NB4 (cell line): Measurements from ENCODE around the gene HSF2.

Experiments used
- DNase-seq: peaks from one replicate; pipeline ENCODE4 v3.0.0; 2010; ENCODE audit warnings: low read depth
- H3K4me3 ChIP-seq: one replicate; pipeline ENCODE4 v1.5.1; 2011; ENCODE audit warnings: mild to moderate bottlenecking, low read depth, low read length, moderate library complexity
- MYC ChIP-seq: IDR thresholded peaks from 2 replicates; pipeline ENCODE4 v1.6.1; 2011; ENCODE audit warnings: low read depth, low read length
- POLR2A ChIP-seq: IDR thresholded peaks from 2 replicates; pipeline ENCODE4 v1.6.1; 2011; ENCODE audit warnings: mild to moderate bottlenecking; ENCODE audit not compliant: insufficient read length; ENCODE audit errors: extremely low read depth
- TF ChIP-seq, protein P1 (sequence below): IDR thresholded peaks from one replicate; pipeline ENCODE4 v1.5.1; 2012; ENCODE audit warnings: low read depth, low read length
- TF ChIP-seq, protein P2 (sequence below): IDR thresholded peaks from 2 replicates; pipeline ENCODE4 v1.6.1; 2011; ENCODE audit warnings: low read depth, low read length

HSF2 gene, protein sequence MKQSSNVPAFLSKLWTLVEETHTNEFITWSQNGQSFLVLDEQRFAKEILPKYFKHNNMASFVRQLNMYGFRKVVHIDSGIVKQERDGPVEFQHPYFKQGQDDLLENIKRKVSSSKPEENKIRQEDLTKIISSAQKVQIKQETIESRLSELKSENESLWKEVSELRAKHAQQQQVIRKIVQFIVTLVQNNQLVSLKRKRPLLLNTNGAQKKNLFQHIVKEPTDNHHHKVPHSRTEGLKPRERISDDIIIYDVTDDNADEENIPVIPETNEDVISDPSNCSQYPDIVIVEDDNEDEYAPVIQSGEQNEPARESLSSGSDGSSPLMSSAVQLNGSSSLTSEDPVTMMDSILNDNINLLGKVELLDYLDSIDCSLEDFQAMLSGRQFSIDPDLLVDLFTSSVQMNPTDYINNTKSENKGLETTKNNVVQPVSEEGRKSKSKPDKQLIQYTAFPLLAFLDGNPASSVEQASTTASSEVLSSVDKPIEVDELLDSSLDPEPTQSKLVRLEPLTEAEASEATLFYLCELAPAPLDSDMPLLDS

GRCh38 chr6:122399348-122400120 is at the start of gene HSF2:
HSF2 (plus strand) TSS chr6:122399652; CDS start chr6:122399738, 86 bp downstream.
- peak within 1 kb of the TSS; percentile 91 for H3K4me3 ChIP-seq
- DNase-seq: peak; percentile 99
- TF ChIP-seq, protein P1, sequence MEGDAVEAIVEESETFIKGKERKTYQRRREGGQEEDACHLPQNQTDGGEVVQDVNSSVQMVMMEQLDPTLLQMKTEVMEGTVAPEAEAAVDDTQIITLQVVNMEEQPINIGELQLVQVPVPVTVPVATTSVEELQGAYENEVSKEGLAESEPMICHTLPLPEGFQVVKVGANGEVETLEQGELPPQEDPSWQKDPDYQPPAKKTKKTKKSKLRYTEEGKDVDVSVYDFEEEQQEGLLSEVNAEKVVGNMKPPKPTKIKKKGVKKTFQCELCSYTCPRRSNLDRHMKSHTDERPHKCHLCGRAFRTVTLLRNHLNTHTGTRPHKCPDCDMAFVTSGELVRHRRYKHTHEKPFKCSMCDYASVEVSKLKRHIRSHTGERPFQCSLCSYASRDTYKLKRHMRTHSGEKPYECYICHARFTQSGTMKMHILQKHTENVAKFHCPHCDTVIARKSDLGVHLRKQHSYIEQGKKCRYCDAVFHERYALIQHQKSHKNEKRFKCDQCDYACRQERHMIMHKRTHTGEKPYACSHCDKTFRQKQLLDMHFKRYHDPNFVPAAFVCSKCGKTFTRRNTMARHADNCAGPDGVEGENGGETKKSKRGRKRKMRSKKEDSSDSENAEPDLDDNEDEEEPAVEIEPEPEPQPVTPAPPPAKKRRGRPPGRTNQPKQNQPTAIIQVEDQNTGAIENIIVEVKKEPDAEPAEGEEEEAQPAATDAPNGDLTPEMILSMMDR: no peak
- TF ChIP-seq MYC: peak; percentile 55; the same call in 1 of the 2 replicates
- TF ChIP-seq, protein P2, sequence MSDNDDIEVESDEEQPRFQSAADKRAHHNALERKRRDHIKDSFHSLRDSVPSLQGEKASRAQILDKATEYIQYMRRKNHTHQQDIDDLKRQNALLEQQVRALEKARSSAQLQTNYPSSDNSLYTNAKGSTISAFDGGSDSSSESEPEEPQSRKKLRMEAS: peak; percentile 82
- TF ChIP-seq POLR2A: peak; percentile 51

- no peak for TF ChIP-seq POLR2A
- no peak for TF ChIP-seq MYC
- TF ChIP-seq, protein P1: no peak
- TF ChIP-seq, protein P2: no peak
- H3K4me3 ChIP-seq: no peak overlapping the region
- DNase-seq: no peak
These were observed 46.3 kb upstream of the HSF2 start for GRCh38 chr6:122352981-122353664.

GRCh38 chr6:122360809-122361208 is 38.6 kb upstream of the HSF2 start:
- no peak for DNase-seq
- H3K4me3 ChIP-seq: no peak overlapping the region
- TF ChIP-seq MYC (no peak), POLR2A (no peak)
- TF ChIP-seq, protein P1: no peak
- TF ChIP-seq, protein P2: no peak

DNA sequence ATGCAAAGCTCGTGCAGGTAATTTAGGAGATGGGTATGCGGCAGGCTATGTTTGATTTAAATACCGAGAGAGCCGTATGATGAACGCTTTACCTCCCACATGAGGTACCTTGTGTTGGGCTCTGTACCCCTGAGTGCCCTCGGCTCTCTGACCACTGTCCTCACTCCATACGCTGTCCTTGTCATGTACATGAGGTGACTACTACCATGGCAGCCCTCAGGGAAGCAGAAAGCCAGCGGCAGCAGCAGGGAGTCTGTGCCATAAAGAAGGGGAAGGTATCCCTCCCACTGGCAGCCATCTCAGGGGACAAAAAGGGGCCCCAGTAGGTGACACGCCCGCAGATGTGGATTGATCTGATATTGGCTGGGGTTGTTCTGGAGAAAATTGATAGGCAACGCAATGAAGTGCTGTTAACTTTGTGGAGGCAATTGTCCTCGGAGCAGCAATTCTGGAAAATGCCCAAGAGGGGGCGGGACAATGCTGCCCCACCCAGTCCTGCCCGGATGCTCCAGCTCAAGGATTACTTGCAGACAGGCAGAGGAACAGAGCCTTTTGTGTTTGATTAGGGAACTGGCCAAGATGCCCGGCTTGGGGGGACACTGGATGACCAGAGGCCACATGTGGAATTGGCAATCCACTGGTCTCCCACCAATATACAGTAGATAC is 38.0 kb upstream of the HSF2 start:
- DNase-seq: no peak
- TF ChIP-seq, protein P2: no peak
- TF ChIP-seq, protein P1: no peak
- TF ChIP-seq POLR2A: no peak
- no peak for TF ChIP-seq MYC
- H3K4me3 ChIP-seq: no peak overlapping the region
